NCI-H146 treated with DMSO at 0.1 percent for 48 hours (cell line): Measurements from ENCODE around the gene GSTO1.
A peak's percentile ranks its signal among the peaks of the same experiment; 100 is the strongest.
"Not testable (repeated sequence)": the region's sequence is repeated elsewhere in the genome, so short reads cannot be mapped to it uniquely, and the experiment has no call there.

Experiments used
- DNase-seq: peaks from one replicate; lab custom pipeline; 2025; ENCODE audit not compliant: unreplicated experiment; lab: John Stamatoyannopoulos, UW

GSTO1 gene

DNA sequence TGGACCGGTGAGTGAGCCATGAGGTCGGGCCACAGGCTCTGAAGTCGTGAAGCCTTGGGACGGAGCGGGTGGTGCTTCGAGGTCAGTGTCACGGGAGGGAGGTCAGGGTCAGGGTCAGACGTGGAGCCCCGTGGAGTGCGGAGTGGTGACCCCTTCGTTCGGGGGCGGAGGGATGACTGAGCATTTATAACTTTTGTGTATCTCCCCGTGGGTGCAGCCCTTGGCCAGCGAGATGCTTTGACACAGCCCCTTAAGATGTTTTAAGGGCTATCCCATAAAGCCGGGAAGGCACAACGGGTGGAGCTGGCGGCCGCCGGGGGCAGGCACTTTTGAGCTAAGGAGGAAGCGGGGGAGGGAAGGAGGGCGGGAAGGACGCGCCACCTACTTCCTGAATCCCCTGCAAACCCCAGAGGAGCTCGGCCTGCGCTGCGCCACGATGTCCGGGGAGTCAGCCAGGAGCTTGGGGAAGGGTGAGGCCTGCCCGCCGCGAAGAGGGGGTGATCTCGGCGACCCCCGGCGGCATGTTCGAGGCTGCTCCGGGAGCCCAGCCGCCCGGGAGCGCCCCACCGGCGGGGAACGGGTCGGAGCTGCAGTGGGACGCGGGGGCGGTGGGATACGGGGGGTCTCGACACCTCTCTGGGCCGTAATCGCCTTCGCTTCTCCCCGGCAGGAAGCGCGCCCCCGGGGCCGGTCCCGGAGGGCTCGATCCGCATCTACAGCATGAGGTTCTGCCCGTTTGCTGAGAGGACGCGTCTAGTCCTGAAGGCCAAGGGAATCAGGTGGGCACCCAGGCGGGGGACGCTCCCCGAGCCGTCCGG is at the start of gene GSTO1:
Gene GSTO1 (plus strand): TSS at position 400 of the 818 bp plus-strand sequence. CDS start 37 bp downstream, at position 437.
- no peak for DNase-seq

GRCh38 chr10:104208730-104209129 is 46.0 kb upstream of the GSTO1 start:
- no peak for DNase-seq

- DNase-seq, result peak; percentile 42
Observed at GRCh38 chr10:104209575-104210198, 45.0 kb upstream of the GSTO1 start.

GRCh38 chr10:104216631-104217030 is 38.1 kb upstream of the GSTO1 start:
- no peak for DNase-seq

DNA sequence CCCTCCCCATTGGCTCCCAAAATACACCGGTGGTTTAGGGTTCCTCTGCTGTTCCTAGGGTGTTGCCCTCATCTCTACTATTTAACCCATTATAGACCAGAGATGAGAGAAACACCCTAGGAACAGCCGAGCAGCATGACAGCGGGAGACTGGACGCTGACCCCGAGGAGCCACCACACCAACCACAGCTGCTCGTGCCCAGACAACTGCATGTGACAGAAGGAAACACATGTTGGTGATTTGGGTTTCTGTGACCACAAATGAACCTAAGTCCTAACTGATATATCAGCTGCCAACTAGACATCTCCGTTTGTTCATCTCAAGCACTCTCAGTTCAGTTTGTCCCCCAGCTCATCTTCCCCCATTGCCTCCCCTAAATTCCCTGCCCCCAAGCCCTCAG is 35.9 kb upstream of the GSTO1 start:
- DNase-seq, result no peak

DNA sequence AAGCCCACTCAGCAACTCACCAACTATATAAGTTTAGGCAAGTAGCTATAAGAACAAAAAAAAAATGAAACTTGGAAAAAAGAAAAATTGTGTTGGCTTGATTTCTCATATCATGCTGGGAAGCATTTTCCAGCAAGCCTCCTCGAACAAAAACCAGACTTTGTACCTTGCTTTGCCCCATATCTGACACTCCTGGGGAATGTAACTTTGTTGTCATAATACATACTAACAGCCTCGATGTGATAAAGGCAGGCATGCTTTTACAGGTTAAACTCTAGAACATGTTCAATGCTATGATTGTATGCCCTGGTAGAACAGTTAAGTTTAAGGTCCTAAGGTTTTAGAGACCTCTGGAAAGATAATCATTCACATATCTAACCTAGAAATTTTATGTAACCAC is 34.2 kb upstream of the GSTO1 start:
- no peak for DNase-seq

DNA sequence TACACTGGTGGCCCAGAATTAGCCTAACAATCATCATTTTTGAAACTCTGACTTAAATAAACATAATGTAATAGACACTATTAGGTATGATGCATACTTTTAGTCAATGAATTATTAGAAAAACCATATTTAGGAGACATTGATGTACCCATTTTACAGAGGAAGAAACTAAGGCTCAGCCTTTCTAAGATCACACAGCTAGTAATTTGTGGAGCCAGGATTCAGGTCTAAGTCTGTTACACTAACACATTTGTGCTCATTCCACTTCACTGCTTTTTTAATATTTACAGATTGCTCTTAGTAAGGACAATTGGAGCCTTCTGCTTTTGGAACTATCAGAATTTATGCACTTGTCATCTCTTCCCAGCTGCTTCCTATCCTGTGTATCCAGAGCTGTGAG is 31.4 kb upstream of the GSTO1 start:
- no peak for DNase-seq

GRCh38 chr10:104230490-104230889 is 24.2 kb upstream of the GSTO1 start:
- DNase-seq, result no peak

- DNase-seq, result peak; percentile 91
Observed at GRCh38 chr10:104231784-104232612, 22.7 kb upstream of the GSTO1 start, which contains the start of gene CFAP43. CFAP43 (minus strand) TSS chr10:104232364; CDS start chr10:104232246, 118 bp downstream.

DNA sequence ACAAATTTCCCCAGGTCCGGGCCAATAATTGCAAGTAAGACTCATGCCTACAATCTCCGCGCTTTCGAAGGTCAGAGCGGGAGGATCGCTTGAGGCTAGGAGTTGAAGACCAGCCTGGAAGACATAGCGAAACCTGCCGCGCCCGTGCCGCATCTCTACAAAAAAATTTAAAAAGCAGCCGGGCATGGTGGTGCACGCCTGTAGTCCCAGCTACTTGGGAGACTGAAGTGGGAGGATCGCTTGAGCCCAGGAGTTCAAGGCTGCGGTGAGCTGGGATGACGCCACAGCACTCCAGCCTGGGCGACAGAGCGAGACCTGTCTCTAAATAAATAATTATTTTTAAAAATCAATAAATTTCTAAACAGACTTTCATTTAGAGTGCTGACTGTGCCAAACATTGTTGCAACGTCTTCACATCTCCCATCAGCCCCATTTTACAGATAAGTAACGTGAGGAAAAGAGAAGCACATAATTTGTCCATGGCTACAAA is 22.0 kb upstream of the GSTO1 start:
- no peak for DNase-seq

DNA sequence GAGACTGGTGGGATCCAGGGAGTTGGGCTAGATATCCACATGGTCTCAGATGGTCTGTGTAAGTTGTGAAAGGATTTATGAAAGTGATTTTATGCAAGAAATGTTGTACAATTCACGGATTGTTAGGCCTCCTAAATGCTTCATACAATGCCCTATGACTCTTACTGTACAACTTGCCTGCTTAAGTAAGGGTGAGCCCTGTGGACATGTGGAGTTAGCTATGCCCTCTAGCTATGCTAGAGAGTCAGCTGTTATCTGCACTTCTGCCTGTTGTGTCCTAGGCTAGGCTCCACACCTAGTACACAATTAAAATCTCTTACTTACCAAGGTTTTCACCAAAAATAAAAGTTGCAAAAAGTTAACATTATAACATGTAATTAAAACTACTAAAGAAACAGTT is 20.9 kb upstream of the GSTO1 start:
- no peak for DNase-seq

- DNase-seq, result no peak
Observed at GRCh38 chr10:104234934-104235333, 19.8 kb upstream of the GSTO1 start.

- DNase-seq, result no peak
Observed at GRCh38 chr10:104235801-104236200, 18.9 kb upstream of the GSTO1 start.

DNA sequence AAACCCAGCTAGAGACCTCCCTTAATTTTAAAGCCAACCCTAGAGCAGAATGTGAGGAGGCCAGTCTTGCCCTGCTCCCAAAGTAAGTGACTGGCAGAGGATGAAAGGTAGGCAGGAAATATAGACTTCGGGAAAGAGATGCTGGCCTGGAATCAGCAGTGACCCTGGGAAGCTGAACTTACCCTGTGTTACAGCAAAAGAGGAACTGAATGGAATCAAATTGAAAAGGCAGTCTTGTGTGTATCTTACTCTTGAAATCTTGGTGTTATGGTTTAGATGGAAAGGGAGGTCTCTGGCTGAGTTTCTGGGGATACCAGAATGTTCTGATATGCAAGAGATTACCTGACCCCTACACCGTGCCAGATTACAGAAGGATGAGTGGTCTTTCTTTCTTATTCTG is 14.6 kb upstream of the GSTO1 start:
- DNase-seq, result no peak

DNA sequence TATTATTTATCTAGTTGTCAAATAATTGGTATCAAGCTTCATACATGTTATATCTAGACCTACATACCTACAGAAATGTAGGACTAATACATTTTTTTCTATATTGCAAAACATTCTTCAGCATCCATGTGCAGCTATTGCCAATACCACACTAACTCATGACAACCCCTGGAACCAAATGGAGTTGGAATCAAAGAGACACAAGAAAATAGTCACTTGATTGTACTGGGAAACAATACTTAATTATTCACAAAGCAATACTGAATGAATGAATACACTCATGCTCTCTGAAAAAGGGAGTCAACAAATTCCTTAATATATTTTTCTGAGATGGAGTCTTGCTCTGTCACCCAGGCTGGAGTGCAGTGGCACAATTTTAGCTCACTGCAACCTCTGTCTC is 12.1 kb upstream of the GSTO1 start:
- no peak for DNase-seq

DNA sequence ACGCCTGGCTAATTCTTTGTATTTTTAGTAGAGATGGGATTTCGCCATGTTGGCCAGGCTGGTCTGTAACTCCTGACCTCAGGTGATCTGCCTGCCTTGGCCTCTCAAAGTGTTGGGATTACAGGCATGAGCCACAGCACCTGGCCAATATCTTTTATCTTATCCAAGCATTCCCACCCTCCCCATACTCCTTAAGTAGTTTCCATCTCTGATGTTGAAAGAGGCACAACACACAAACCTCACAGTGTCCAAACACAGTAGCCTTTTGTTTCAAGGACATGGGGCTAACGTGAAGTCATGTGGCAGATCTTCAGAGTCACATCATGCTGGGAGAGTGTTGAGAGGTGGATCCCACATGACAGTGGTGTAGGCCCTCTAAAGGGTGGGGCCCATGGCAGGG is 11.7 kb upstream of the GSTO1 start:
- DNase-seq, result not testable (repeated sequence)

GRCh38 chr10:104243512-104243911 is 11.2 kb upstream of the GSTO1 start:
- DNase-seq, result no peak

GRCh38 chr10:104245066-104245632 is 9.5 kb upstream of the GSTO1 start:
- no peak for DNase-seq

- no peak for DNase-seq
Observed at GRCh38 chr10:104246976-104247375, 7.7 kb upstream of the GSTO1 start.

- no peak for DNase-seq
Observed at GRCh38 chr10:104247513-104248146, 7.1 kb upstream of the GSTO1 start.

DNA sequence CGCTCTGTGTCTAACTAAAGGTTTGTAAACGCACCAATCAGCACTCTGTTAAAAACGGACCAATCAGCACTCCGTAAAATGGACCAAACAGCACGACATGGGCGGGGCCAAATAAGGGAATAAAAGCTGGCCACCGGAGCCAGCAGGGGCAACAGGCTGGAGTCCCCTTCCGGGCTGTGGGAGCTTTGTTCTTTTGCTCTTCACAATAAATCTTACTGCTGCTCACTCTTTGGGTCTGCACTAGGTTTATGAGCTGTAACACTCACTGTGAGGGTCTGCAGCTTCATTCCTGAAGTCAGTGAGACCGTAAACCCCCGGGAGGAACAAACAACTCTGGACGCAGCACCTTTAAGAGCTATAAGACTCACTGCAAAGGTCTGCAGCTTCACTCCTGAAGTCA is 5.8 kb upstream of the GSTO1 start:
- not testable (repeated sequence) for DNase-seq
